ENCODE results near the gene CDK10.
A peak's percentile ranks its signal among the peaks of the same experiment; 100 is the strongest.

CDK10 gene

DNA sequence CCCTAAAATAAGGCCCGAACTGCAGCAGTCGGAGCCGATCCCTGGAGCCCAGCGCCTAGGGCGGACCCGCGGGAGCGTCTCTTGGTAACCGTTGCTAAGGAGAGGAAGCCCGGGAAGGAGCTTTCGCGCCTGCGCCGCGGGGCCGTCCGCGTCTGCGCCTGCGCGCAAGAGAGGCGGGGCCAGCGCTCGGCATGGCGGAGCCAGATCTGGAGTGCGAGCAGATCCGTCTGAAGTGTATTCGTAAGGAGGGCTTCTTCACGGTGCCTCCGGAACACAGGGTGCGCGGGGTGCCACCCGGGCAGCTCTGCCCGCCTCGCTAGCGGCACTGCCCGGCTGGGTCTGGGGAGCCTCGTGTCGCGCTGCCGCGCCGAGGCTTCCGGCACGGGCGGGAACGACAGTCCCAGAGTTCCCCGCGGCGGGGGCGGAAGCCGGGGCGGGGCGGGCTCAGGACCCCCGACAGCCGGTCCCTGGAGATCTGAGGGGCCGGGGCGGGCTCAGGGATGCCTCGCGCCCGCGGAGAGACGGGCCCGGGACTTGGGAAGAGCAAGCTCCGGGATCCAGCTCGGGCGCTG lies at the start of gene CDK10:
TSS of gene CDK10 (plus strand) at position 170 of the 572 bp plus-strand sequence. CDS start at position 192, 22 bp downstream.
- H3K4me3 ChIP-seq (ENCODE audit: control insufficient read depth, low read depth, low read length), result peak within 1 kb of the TSS; percentile 80
- TF ChIP-seq, protein P1, sequence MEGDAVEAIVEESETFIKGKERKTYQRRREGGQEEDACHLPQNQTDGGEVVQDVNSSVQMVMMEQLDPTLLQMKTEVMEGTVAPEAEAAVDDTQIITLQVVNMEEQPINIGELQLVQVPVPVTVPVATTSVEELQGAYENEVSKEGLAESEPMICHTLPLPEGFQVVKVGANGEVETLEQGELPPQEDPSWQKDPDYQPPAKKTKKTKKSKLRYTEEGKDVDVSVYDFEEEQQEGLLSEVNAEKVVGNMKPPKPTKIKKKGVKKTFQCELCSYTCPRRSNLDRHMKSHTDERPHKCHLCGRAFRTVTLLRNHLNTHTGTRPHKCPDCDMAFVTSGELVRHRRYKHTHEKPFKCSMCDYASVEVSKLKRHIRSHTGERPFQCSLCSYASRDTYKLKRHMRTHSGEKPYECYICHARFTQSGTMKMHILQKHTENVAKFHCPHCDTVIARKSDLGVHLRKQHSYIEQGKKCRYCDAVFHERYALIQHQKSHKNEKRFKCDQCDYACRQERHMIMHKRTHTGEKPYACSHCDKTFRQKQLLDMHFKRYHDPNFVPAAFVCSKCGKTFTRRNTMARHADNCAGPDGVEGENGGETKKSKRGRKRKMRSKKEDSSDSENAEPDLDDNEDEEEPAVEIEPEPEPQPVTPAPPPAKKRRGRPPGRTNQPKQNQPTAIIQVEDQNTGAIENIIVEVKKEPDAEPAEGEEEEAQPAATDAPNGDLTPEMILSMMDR (conservative IDR thresholded peaks at IDR 0.05; ENCODE audit: control insufficient read depth, insufficient read depth, low read depth, low read length), result no peak
- peak; percentile 79 for DNase-seq (ENCODE audit: low read depth)

GRCh38 chr16:89637379-89637778 lies 49.1 kb upstream of the CDK10 start:
- DNase-seq (ENCODE audit: low read depth), result no peak
- TF ChIP-seq, protein P1 (conservative IDR thresholded peaks at IDR 0.05; ENCODE audit: control insufficient read depth, insufficient read depth, low read depth, low read length), result no peak
- H3K4me3 ChIP-seq (ENCODE audit: control insufficient read depth, low read depth, low read length), result no peak overlapping the region

GRCh38 chr16:89638455-89638854 lies 48.0 kb upstream of the CDK10 start:
- H3K4me3 ChIP-seq (ENCODE audit: control insufficient read depth, low read depth, low read length), result no peak overlapping the region
- TF ChIP-seq, protein P1 (conservative IDR thresholded peaks at IDR 0.05; ENCODE audit: control insufficient read depth, insufficient read depth, low read depth, low read length), result no peak
- no peak for DNase-seq (ENCODE audit: low read depth)

DNA sequence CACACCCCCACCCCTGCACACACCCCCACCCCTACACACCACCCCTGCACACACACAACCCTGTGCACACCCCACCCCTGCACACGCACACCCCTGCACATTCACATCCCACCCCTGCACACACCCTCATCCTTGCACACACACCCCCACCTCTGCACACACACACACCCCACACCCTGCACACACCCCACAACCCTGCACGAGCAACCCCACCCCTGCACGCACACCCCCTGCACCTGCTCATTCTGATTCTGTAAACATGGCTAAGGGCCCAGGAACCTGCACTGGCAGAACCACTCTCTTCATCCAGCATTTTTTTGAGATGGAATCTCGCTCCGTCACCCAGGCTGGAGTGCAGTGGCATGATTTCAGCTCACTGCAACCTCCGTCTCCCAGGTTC lies 47.1 kb upstream of the CDK10 start:
- DNase-seq (ENCODE audit: low read depth), result no peak
- TF ChIP-seq, protein P1 (conservative IDR thresholded peaks at IDR 0.05; ENCODE audit: control insufficient read depth, insufficient read depth, low read depth, low read length), result no peak
- no peak overlapping the region for H3K4me3 ChIP-seq (ENCODE audit: control insufficient read depth, low read depth, low read length)

- DNase-seq (ENCODE audit: low read depth), result no peak
- TF ChIP-seq, protein P1 (conservative IDR thresholded peaks at IDR 0.05; ENCODE audit: control insufficient read depth, insufficient read depth, low read depth, low read length), result no peak
- H3K4me3 ChIP-seq (ENCODE audit: control insufficient read depth, low read depth, low read length), result no peak overlapping the region
Measured at GRCh38 chr16:89641458-89642119, 44.9 kb upstream of the CDK10 start.

DNA sequence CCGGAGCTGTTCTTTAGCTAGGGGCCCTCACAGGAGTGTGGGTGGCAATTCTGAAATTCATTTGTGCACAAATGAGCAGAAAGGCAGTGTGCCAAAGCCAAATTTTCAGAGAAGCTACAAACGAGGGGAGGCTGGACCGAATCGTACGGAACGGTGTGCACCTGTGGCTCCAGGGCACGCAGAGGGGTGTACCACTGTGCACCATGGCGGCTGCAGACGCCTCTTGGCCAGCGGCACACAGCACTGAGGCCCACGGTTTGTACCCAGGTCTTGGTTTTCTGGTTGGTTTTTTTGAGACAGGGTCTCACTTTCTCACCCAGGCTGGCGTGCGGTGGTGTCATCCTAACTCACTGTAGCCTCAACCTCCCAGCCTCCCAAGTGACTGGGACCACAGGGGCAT lies 43.9 kb upstream of the CDK10 start:
- no peak for DNase-seq (ENCODE audit: low read depth)
- TF ChIP-seq, protein P1 (conservative IDR thresholded peaks at IDR 0.05; ENCODE audit: control insufficient read depth, insufficient read depth, low read depth, low read length), result no peak
- no peak overlapping the region for H3K4me3 ChIP-seq (ENCODE audit: control insufficient read depth, low read depth, low read length)

All from fibroblast of mammary gland (primary cell).